Bronchus fibroblast of lung (primary cell): ENCODE measurements around the gene ARPC4. TPM values are rescaled to one million over a fixed set of nuclear protein-coding genes. Genes with fewer than 3 reads are reported as not detected.

Source experiments
- total RNA-seq: library from RNA; depleted of rRNA; stranded (reverse); fragments of >200 nt; gene quantifications from 2 replicates; pipeline ENCODE4 v1.2.3, GENCODE V29; 2015

The ARPC4 gene
- 195 and 196 TPM in 2 replicates for total RNA-seq

GRCh38 chr3:9792405-9793160 is at the start of gene ARPC4, which contains the start of gene TADA3:
Gene ARPC4 (plus strand): TSS chr3:9793082. CDS start chr3:9793122, 40 bp downstream.
Gene TADA3 (minus strand): TSS chr3:9792473. CDS start chr3:9791466, 1,007 bp downstream.

DNA sequence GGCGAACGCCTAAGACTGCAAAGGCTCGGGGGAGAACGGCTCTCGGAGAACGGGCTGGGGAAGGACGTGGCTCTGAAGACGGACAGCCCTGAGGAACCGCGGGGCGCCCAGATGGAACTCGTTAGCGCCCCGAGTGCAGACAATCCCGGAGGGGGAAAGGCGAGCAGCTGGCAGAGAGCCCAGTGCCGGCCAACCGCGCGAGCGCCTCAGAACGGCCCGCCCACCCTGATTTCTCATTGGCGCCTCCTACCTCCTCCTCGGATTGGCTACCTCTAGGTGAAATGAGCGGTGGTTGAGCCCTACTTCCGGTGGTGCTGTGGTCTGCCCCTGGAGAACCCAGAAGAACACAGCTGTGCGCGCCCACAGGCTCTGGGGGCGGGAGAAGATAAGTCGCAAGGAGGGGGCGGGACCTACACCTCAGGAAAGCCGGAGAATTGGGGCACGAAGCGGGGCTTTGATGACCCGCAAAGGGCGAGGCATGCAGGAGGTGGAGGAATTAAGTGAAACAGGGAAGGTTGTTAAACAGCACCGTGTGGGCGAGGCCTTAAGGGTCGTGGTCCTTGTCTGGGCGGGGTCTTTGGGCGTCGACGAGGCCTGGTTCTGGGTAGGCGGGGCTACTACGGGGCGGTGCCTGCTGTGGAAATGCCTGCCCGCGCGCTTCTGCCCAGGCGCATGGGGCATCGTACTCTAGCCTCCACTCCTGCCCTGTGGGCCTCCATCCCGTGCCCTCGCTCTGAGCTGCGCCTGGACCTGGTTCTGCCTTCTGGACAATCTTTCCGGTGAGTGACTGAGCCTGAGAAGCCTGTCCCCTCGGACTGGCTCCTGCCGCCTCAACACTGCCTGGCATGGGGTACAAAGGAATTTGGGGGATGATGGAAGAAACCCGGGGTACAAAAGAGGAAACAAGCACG is 43.0 kb upstream of the ARPC4 start, which contains the start of gene OGG1:
TSS of gene OGG1 (plus strand) at position 308 of the 911 bp plus-strand sequence. CDS start at position 643, 335 bp downstream.

GRCh38 chr3:9769426-9770275 is 23.2 kb upstream of the ARPC4 start, which contains the start of gene CAMK1:
Gene CAMK1 (minus strand): TSS chr3:9769947. CDS start chr3:9767749, 2,198 bp downstream.

DNA sequence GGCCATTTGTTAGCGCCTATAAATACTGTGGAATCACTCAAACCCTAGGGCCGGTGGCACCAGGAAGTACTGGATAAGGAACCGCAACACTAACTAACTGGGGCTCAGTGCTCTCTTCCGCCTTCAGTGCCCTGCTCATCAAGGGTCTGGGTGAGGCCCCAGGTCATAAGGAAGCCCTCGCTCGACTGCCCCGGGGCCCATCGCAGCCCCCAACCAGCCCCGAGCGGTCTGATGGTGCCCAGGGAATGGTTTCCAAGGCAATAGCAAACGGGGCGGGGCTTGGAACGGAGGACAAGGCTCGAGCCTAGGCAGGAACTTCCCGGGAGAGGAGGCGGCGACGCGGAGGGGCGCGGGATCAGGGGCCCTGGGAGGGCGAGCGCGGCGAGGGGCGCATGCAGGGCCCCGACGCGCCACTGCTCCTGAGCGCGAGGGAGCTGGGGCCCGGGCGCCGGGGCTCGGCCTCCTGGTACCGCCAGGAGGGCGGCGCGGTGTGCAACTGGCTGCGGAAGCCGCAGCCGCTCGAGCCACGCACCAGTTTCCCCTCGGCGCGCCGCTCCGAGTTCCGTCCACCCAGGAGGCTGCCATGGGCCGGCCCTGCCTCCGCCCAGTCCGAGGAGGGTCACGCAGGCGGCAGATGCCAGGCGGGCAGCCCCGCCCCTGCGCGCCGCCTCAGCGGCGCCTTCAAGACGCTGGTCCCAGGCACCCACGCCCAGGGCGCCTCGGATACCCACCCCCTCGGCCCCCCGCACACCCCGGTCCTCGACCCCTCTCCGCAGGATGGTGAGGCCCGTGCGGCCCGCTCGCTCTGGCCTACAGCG is 16.9 kb downstream of the ARPC4 start, which contains the start of gene TTLL3:
TSS of gene TTLL3 (plus strand) at position 648 of the 818 bp plus-strand sequence. CDS start 400 bp downstream, outside the sequence.

GRCh38 chr3:9843715-9844438 is 51.0 kb downstream of the ARPC4 start, which contains the start of gene RPUSD3:
Gene RPUSD3 (minus strand): TSS chr3:9844008. CDS start chr3:9843990, 18 bp downstream.

Other genes with a start within 250 kb of the ARPC4 start
- not detected in 2 replicates for gene LHFPL4, start 239.3 kb upstream of the ARPC4 start, total RNA-seq
- gene MTMR14, start 143.6 kb upstream of the ARPC4 start, total RNA-seq = 29.3 and 29.4 TPM in 2 replicates
- under 0.01 and 0.17 TPM in 2 replicates for gene CPNE9, start 89.2 kb upstream of the ARPC4 start, total RNA-seq
- gene BRPF1, start 61.3 kb upstream of the ARPC4 start, total RNA-seq = 11.4 and 12.9 TPM in 2 replicates
- 32.8 and 36.0 TPM in 2 replicates for gene OGG1, start 43.1 kb upstream of the ARPC4 start, total RNA-seq
- gene CAMK1, start 23.1 kb upstream of the ARPC4 start, total RNA-seq = 41.5 and 45.3 TPM in 2 replicates
- 81.9 and 89.2 TPM in 2 replicates for gene TADA3, start 609 bp upstream of the ARPC4 start, total RNA-seq
- 8.3 and 8.7 TPM in 2 replicates for gene TTLL3, start 17.2 kb downstream of the ARPC4 start, total RNA-seq
- 51.3 and 56.5 TPM in 2 replicates for gene RPUSD3, start 50.9 kb downstream of the ARPC4 start, total RNA-seq
- 0.15 and 0.17 TPM in 2 replicates for gene CIDEC, start 87.2 kb downstream of the ARPC4 start, total RNA-seq
- gene JAGN1, start 97.5 kb downstream of the ARPC4 start, total RNA-seq = 45.2 and 54.7 TPM in 2 replicates
- gene IL17RE, start 109.8 kb downstream of the ARPC4 start, total RNA-seq = 3.9 and 6.6 TPM in 2 replicates
- gene IL17RC, start 124.0 kb downstream of the ARPC4 start, total RNA-seq = 40.0 and 44.6 TPM in 2 replicates
- 12.8 and 14.5 TPM in 2 replicates for gene CRELD1, start 140.8 kb downstream of the ARPC4 start, total RNA-seq
- gene PRRT3, start 159.3 kb downstream of the ARPC4 start, total RNA-seq = 1.8 and 3.2 TPM in 2 replicates
- gene EMC3, start 193.8 kb downstream of the ARPC4 start, total RNA-seq = 23.7 and 35.4 TPM in 2 replicates
- gene FANCD2, start 233.4 kb downstream of the ARPC4 start, total RNA-seq = 26.2 and 38.7 TPM in 2 replicates